GM21619 (cell line): ENCODE results near the gene LCN6.

Source experiments
- ATAC-seq: cut with Tn5 transposase; IDR thresholded peaks from one replicate; pipeline ENCODE4 v1.9.1; 2021; ENCODE audit not compliant: unreplicated experiment

The LCN6 gene

GRCh38 chr9:136694163-136694871 is 54.0 kb downstream of the LCN6 start:
- ATAC-seq = no peak
